ENCODE data around the gene IFT172. TPM values are rescaled to one million over a fixed set of nuclear protein-coding genes. Genes with fewer than 3 reads are reported as not detected.

Gene IFT172
- total RNA-seq, 1 experiment from 2014 or later: 41.7 TPM

- no peaks in the 10 kb centered on the region for H3K9me3 Mint-ChIP-seq (ENCODE audit: low read depth, unreplicated experiment)
- H3K4me3 Mint-ChIP-seq (ENCODE audit: low read depth, unreplicated experiment): no peak overlapping the region
- intact Hi-C loops (cut with micrococcal nuclease; ENCODE audit: unreplicated experiment): no loop called here
- no TSS peak for BruUV-seq (replicated peaks)
- CTCF ChIA-PET: no interaction called here
- DNase-seq: no peak
- peaks cover 2% of the 10 kb centered on the region for H3K36me3 Mint-ChIP-seq (ENCODE audit: insufficient read depth, unreplicated experiment)
- H3K27ac Mint-ChIP-seq (ENCODE audit: unreplicated experiment): no peak overlapping the region
- TF ChIP-seq, protein P1, sequence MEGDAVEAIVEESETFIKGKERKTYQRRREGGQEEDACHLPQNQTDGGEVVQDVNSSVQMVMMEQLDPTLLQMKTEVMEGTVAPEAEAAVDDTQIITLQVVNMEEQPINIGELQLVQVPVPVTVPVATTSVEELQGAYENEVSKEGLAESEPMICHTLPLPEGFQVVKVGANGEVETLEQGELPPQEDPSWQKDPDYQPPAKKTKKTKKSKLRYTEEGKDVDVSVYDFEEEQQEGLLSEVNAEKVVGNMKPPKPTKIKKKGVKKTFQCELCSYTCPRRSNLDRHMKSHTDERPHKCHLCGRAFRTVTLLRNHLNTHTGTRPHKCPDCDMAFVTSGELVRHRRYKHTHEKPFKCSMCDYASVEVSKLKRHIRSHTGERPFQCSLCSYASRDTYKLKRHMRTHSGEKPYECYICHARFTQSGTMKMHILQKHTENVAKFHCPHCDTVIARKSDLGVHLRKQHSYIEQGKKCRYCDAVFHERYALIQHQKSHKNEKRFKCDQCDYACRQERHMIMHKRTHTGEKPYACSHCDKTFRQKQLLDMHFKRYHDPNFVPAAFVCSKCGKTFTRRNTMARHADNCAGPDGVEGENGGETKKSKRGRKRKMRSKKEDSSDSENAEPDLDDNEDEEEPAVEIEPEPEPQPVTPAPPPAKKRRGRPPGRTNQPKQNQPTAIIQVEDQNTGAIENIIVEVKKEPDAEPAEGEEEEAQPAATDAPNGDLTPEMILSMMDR (IDR thresholded peaks at IDR 0.05; ENCODE audit: unreplicated experiment): no peak
- H3K4me1 Mint-ChIP-seq (ENCODE audit: low read depth, unreplicated experiment): peaks cover 25% of the 10 kb centered on the region
- no peaks in the 10 kb centered on the region for H3K27me3 Mint-ChIP-seq (ENCODE audit: unreplicated experiment)
These were observed 12.6 kb upstream of the IFT172 start for GRCh38 chr2:27502142-27502541.

- BruUV-seq (replicated peaks): no TSS peak
- peaks cover 36% of the 10 kb centered on the region for H3K4me1 Mint-ChIP-seq (ENCODE audit: low read depth, unreplicated experiment)
- no peak for DNase-seq
- H3K9me3 Mint-ChIP-seq (ENCODE audit: low read depth, unreplicated experiment): no peaks in the 10 kb centered on the region
- H3K36me3 Mint-ChIP-seq (ENCODE audit: insufficient read depth, unreplicated experiment): peaks cover 9% of the 10 kb centered on the region
- TF ChIP-seq, protein P1 (IDR thresholded peaks at IDR 0.05; ENCODE audit: unreplicated experiment): no peak
- no peak overlapping the region for H3K27ac Mint-ChIP-seq (ENCODE audit: unreplicated experiment)
- intact Hi-C loops (cut with micrococcal nuclease; ENCODE audit: unreplicated experiment): no loop called here
- H3K4me3 Mint-ChIP-seq (ENCODE audit: low read depth, unreplicated experiment): no peak overlapping the region
- CTCF ChIA-PET: no interaction called here
- no peaks in the 10 kb centered on the region for H3K27me3 Mint-ChIP-seq (ENCODE audit: unreplicated experiment)
These were observed 11.5 kb upstream of the IFT172 start for GRCh38 chr2:27501042-27501441.

- no peaks in the 10 kb centered on the region for H3K9me3 Mint-ChIP-seq (ENCODE audit: low read depth, unreplicated experiment)
- peaks cover 20% of the 10 kb centered on the region for H3K36me3 Mint-ChIP-seq (ENCODE audit: insufficient read depth, unreplicated experiment)
- H3K4me1 Mint-ChIP-seq (ENCODE audit: low read depth, unreplicated experiment): peaks cover 45% of the 10 kb centered on the region
- TF ChIP-seq, protein P1 (IDR thresholded peaks at IDR 0.05; ENCODE audit: unreplicated experiment): no peak
- H3K4me3 Mint-ChIP-seq (ENCODE audit: low read depth, unreplicated experiment): no peak overlapping the region
- no peaks in the 10 kb centered on the region for H3K27me3 Mint-ChIP-seq (ENCODE audit: unreplicated experiment)
- no peak overlapping the region for H3K27ac Mint-ChIP-seq (ENCODE audit: unreplicated experiment)
- CTCF ChIA-PET: no interaction called here
- BruUV-seq (replicated peaks): no TSS peak
- intact Hi-C loops (cut with micrococcal nuclease; ENCODE audit: unreplicated experiment): loop anchor here (10.0 kb wide), 1 partner anchor 126 kb away; the partner anchor contains the start of genes CCDC121 and GPN1
- no peak for DNase-seq
These were observed 9.4 kb upstream of the IFT172 start for GRCh38 chr2:27498975-27499374.

- no peak for DNase-seq
- H3K36me3 Mint-ChIP-seq (ENCODE audit: insufficient read depth, unreplicated experiment): peaks cover 25% of the 10 kb centered on the region
- CTCF ChIA-PET: no interaction called here
- peak overlapping the region; percentile 85 for H3K4me3 Mint-ChIP-seq (ENCODE audit: low read depth, unreplicated experiment)
- H3K4me1 Mint-ChIP-seq (ENCODE audit: low read depth, unreplicated experiment): peaks cover 45% of the 10 kb centered on the region
- no TSS peak for BruUV-seq (replicated peaks)
- peak overlapping the region; percentile 79 for H3K27ac Mint-ChIP-seq (ENCODE audit: unreplicated experiment)
- H3K9me3 Mint-ChIP-seq (ENCODE audit: low read depth, unreplicated experiment): no peaks in the 10 kb centered on the region
- H3K27me3 Mint-ChIP-seq (ENCODE audit: unreplicated experiment): no peaks in the 10 kb centered on the region
- intact Hi-C loops (cut with micrococcal nuclease; ENCODE audit: unreplicated experiment): loop anchor here (10.0 kb wide), 1 partner anchor 128 kb away; the partner anchor contains the start of genes CCDC121 and GPN1
- TF ChIP-seq, protein P1 (IDR thresholded peaks at IDR 0.05; ENCODE audit: unreplicated experiment): no peak
These were observed 7.7 kb upstream of the IFT172 start for GRCh38 chr2:27497288-27497627.
